MCF 10A (cell line): Measurements from ENCODE around the gene MICALL2. TPM values are rescaled to one million over a fixed set of nuclear protein-coding genes. Genes with fewer than 3 reads are reported as not detected.

Experiments used
- BruUV-seq: library from RNA; stranded (reverse); fragments of 400-500 nt; replicated peaks from 2 replicates; lab custom pipeline; 2021; lab: Mats Ljungman, UMichigan
- CTCF ChIA-PET: fragments of 300-600 bp; sonication (Branson Sonifier 250); formaldehyde crosslinking; extraction: SDS; loops from one replicate; lab custom pipeline; 2021; ENCODE audit warnings: antibody characterized with exemption, inconsistent platforms; lab: Yijun Ruan, JAX
- POLR2A ChIA-PET: fragments of 300-600, 350-650 bp; sonication (Branson Sonifier 250); formaldehyde crosslinking; extraction: SDS; loops from one replicate; lab custom pipeline; 2020; ENCODE audit warnings: antibody characterized with exemption, inconsistent platforms; lab: Yijun Ruan, JAX
- DNase-seq: peaks from one replicate; pipeline ENCODE4 v3.0.0-alpha.2; 2018; ENCODE audit not compliant: unreplicated experiment
- H3K27ac Mint-ChIP-seq: one replicate; pipeline ENCODE4 v1.8.0; 2022; ENCODE audit warnings: mild to moderate bottlenecking, low read depth, mixed read lengths; ENCODE audit not compliant: unreplicated experiment
- H3K27me3 Mint-ChIP-seq: one replicate; pipeline ENCODE4 v1.8.0; 2022; ENCODE audit warnings: mixed read lengths; ENCODE audit not compliant: insufficient read depth, unreplicated experiment
- H3K36me3 Mint-ChIP-seq: one replicate; pipeline ENCODE4 v1.8.0; 2022; ENCODE audit warnings: mild to moderate bottlenecking, moderate library complexity, mixed read lengths; ENCODE audit not compliant: insufficient read depth, unreplicated experiment
- H3K4me1 Mint-ChIP-seq: one replicate; pipeline ENCODE4 v1.8.0; 2022; ENCODE audit warnings: mixed read lengths; ENCODE audit not compliant: insufficient read depth, unreplicated experiment
- H3K4me3 Mint-ChIP-seq: one replicate; pipeline ENCODE4 v1.8.0; 2022; ENCODE audit warnings: mild to moderate bottlenecking, moderate library complexity, mixed read lengths; ENCODE audit not compliant: unreplicated experiment
- H3K9me3 Mint-ChIP-seq: one replicate; pipeline ENCODE4 v1.8.0; 2022; ENCODE audit warnings: mixed read lengths; ENCODE audit not compliant: unreplicated experiment
- CTCF ChIP-seq: fragments of 200-600 bp; IDR thresholded peaks from one replicate; pipeline ENCODE4 v1.8.0; 2022; ENCODE audit warnings: antibody characterized with exemption, mild to moderate bottlenecking; ENCODE audit not compliant: unreplicated experiment
- intact Hi-C: fragments of 100-400 bp; cut with micrococcal nuclease; formaldehyde crosslinking; loops from 2 replicates; pipeline ENCODE4 v1.14.1; 2022
- total RNA-seq: library from RNA; stranded (reverse); gene quantifications from 2 replicates; pipeline ENCODE4 v1.2.3, GENCODE V29; 2022

MICALL2 gene
- total RNA-seq, 1 experiment from 2014 or later: 15.8 TPM

GRCh38 chr7:1395211-1396070 lies 63.8 kb downstream of the MICALL2 start:
- ChIA-PET POLR2A (no interaction called here), CTCF (interaction anchor here (0.6 to 0.7 kb wide), 2 partner anchors 66 to 114 kb away, joined by 3 read pairs; no protein-coding TSS in a partner anchor)

GRCh38 chr7:1394371-1394770 lies 64.9 kb downstream of the MICALL2 start:
- DNase-seq: no peak
- ChIA-PET POLR2A (no interaction called here), CTCF (no interaction called here)
- H3K36me3 Mint-ChIP-seq: no peaks in the 10 kb centered on the region
- no peak overlapping the region for H3K27ac Mint-ChIP-seq
- no peak for TF ChIP-seq CTCF
- BruUV-seq: no TSS peak
- no peaks in the 10 kb centered on the region for H3K9me3 Mint-ChIP-seq
- H3K27me3 Mint-ChIP-seq: peaks cover 17% of the 10 kb centered on the region
- intact Hi-C loops: no loop called here
- no peak overlapping the region for H3K4me3 Mint-ChIP-seq
- peaks cover 7% of the 10 kb centered on the region for H3K4me1 Mint-ChIP-seq

More at GRCh38 chr7:1395211-1396070, 63.8 kb downstream of the MICALL2 start:
- Mint-ChIP-seq H3K27ac (no peak overlapping the region), H3K27me3 (peaks cover 11% of the 10 kb centered on the region), H3K4me1 (peaks cover 7% of the 10 kb centered on the region), H3K36me3 (no peaks in the 10 kb centered on the region), H3K4me3 (no peak overlapping the region), H3K9me3 (no peaks in the 10 kb centered on the region)
- intact Hi-C loops: no loop called here
- no TSS peak for BruUV-seq
- DNase-seq: no peak
- TF ChIP-seq CTCF: no peak

DNA sequence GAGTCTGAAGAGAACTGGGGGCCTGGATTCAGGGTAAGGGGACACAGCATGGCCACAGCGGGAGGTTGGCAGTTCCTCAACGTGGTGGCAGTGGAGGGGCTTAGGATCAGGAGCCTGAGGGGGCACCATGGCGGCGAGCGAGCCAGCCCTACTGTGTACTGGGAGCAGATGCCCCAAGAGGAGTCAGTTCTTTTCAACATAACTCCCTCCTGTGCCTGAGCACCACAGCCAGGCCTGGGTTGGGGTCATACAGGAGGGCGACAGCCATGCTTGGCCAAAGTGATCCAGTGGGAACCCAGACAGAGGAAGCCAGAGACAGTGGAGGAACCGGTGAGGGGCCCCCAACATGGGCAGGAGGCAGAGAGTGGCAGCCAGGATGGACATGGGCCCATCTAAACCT lies 65.8 kb downstream of the MICALL2 start:
- CTCF ChIA-PET: no interaction called here
- intact Hi-C loops: no loop called here
- Mint-ChIP-seq H3K27ac (no peak overlapping the region), H3K9me3 (no peaks in the 10 kb centered on the region), H3K4me3 (no peak overlapping the region), H3K27me3 (peaks cover 27% of the 10 kb centered on the region), H3K36me3 (no peaks in the 10 kb centered on the region), H3K4me1 (peaks cover 7% of the 10 kb centered on the region)
- DNase-seq: no peak
- BruUV-seq: no TSS peak
- no peak for TF ChIP-seq CTCF
- POLR2A ChIA-PET: no interaction called here

- BruUV-seq: no TSS peak
- POLR2A ChIA-PET: no interaction called here
- peaks cover 31% of the 10 kb centered on the region for H3K27me3 Mint-ChIP-seq
Observed at GRCh38 chr7:1392556-1392955, 66.7 kb downstream of the MICALL2 start.

More at GRCh38 chr7:1392556-1392955, 66.7 kb downstream of the MICALL2 start:
- Mint-ChIP-seq H3K9me3 (no peaks in the 10 kb centered on the region), H3K36me3 (no peaks in the 10 kb centered on the region), H3K4me3 (no peak overlapping the region), H3K4me1 (peaks cover under 1% of the 10 kb centered on the region), H3K27ac (no peak overlapping the region)
- intact Hi-C loops: no loop called here
- TF ChIP-seq CTCF: no peak
- CTCF ChIA-PET: no interaction called here
- no peak for DNase-seq
